H9 (cell line): ENCODE data around the gene FGD5. TPM values are rescaled to one million over a fixed set of nuclear protein-coding genes. Genes with fewer than 3 reads are reported as not detected.

Source experiments
- DNase-seq: peaks from one replicate; pipeline ENCODE4 v3.0.0-alpha.2; 2017
- H2AFZ ChIP-seq: one replicate; pipeline ENCODE4 v1.6.1; 2013; ENCODE audit warnings: mild to moderate bottlenecking, low read length, control low read depth, moderate library complexity
- H2AK5ac ChIP-seq: 2 replicates; pipeline ENCODE4 v1.6.1; 2013; ENCODE audit warnings: low read length, control low read depth, mixed read lengths; ENCODE audit not compliant: insufficient read length
- H2BK120ac ChIP-seq: one replicate; pipeline ENCODE4 v1.6.1; 2013; ENCODE audit warnings: low read depth, mild to moderate bottlenecking, low read length, control low read depth, inconsistent platforms; ENCODE audit not compliant: poor library complexity, severe bottlenecking
- H2BK12ac ChIP-seq: 2 replicates; pipeline ENCODE4 v1.6.1; 2013; ENCODE audit warnings: low read length, control low read depth, mixed read lengths, low read depth; ENCODE audit not compliant: insufficient read length
- H2BK15ac ChIP-seq: 2 replicates; pipeline ENCODE4 v1.6.1; 2013; ENCODE audit warnings: low read depth, low read length, control low read depth
- H2BK20ac ChIP-seq: one replicate; pipeline ENCODE4 v1.6.1; 2013; ENCODE audit warnings: low read depth, mild to moderate bottlenecking, low read length, control low read depth, inconsistent platforms; ENCODE audit not compliant: poor library complexity, severe bottlenecking
- H2BK5ac ChIP-seq: 2 replicates; pipeline ENCODE4 v1.6.1; 2013; ENCODE audit warnings: low read length, control low read depth, mixed read lengths; ENCODE audit not compliant: insufficient read length
- H3K14ac ChIP-seq: 2 replicates; pipeline ENCODE4 v1.6.1; 2013; ENCODE audit warnings: low read length, control low read depth; ENCODE audit not compliant: insufficient read depth
- H3K18ac ChIP-seq: 2 replicates; pipeline ENCODE4 v1.6.1; 2013; ENCODE audit warnings: low read depth, mild to moderate bottlenecking, mixed read lengths, low read length, control low read depth; ENCODE audit not compliant: insufficient read length
- H3K23ac ChIP-seq: 2 replicates; pipeline ENCODE4 v1.6.1; 2013; ENCODE audit warnings: low read length, control low read depth, mixed read lengths, low read depth; ENCODE audit not compliant: insufficient read length
- H3K23me2 ChIP-seq: 2 replicates; pipeline ENCODE4 v1.6.1; 2013; ENCODE audit warnings: low read depth, mild to moderate bottlenecking, mixed read lengths, low read length, control low read depth; ENCODE audit not compliant: insufficient read length, poor library complexity, severe bottlenecking
- H3K27ac ChIP-seq: 2 replicates; pipeline ENCODE4 v1.5.1; 2013; ENCODE audit warnings: low read length, control low read depth, mixed read lengths, low read depth; ENCODE audit not compliant: insufficient read length
- H3K27me3 ChIP-seq: 2 replicates; pipeline ENCODE4 v1.6.1; 2013; ENCODE audit warnings: low read length, control low read depth, inconsistent platforms; ENCODE audit not compliant: insufficient read depth
- H3K4ac ChIP-seq: 2 replicates; pipeline ENCODE4 v1.6.1; 2013; ENCODE audit warnings: low read depth, mild to moderate bottlenecking, control low read depth, inconsistent platforms, low read length, moderate library complexity
- H3K4me1 ChIP-seq: 2 replicates; pipeline ENCODE4 v1.6.1; 2013; ENCODE audit warnings: low read length, control low read depth, inconsistent platforms; ENCODE audit not compliant: insufficient read depth
- H3K4me2 ChIP-seq: 2 replicates; pipeline ENCODE4 v1.6.1; 2013; ENCODE audit warnings: low read length, control low read depth, mixed read lengths; ENCODE audit not compliant: insufficient read length, insufficient read depth
- H3K56ac ChIP-seq: 2 replicates; pipeline ENCODE4 v1.6.1; 2013; ENCODE audit warnings: low read depth, mild to moderate bottlenecking, mixed read lengths, low read length, control low read depth; ENCODE audit not compliant: insufficient read length
- H3K79me1 ChIP-seq: 2 replicates; pipeline ENCODE4 v1.6.1; 2013; ENCODE audit warnings: low read depth, mild to moderate bottlenecking, moderate library complexity, low read length, control low read depth, inconsistent platforms; ENCODE audit not compliant: insufficient read depth, poor library complexity, severe bottlenecking
- H3K79me2 ChIP-seq: 2 replicates; pipeline ENCODE4 v1.6.1; 2013; ENCODE audit warnings: low read length, control low read depth, inconsistent platforms; ENCODE audit not compliant: insufficient read depth
- H3K9ac ChIP-seq: 2 replicates; pipeline ENCODE4 v1.6.1; 2013; ENCODE audit warnings: low read length, control low read depth, mixed read lengths; ENCODE audit not compliant: insufficient read length; ENCODE audit errors: extremely low read depth
- H3K9me3 ChIP-seq: one replicate; pipeline ENCODE4 v1.6.1; 2013; ENCODE audit warnings: low read depth, low read length, inconsistent platforms; ENCODE audit not compliant: control insufficient read depth
- H3T11ph ChIP-seq: one replicate; pipeline ENCODE4 v1.6.1; 2013; ENCODE audit warnings: mild to moderate bottlenecking, low read length, control low read depth, inconsistent platforms
- H4K20me1 ChIP-seq: one replicate; pipeline ENCODE4 v1.6.1; 2013; ENCODE audit not compliant: control insufficient read depth, insufficient read length, insufficient read depth
- H4K5ac ChIP-seq: 2 replicates; pipeline ENCODE4 v1.6.1; 2013; ENCODE audit warnings: low read depth, mild to moderate bottlenecking, mixed read lengths, low read length, control low read depth; ENCODE audit not compliant: insufficient read length
- H4K8ac ChIP-seq: replicated peaks from 2 replicates; pipeline ENCODE4 v1.6.1; 2013; ENCODE audit warnings: low read length, control low read depth, mixed read lengths, low read depth; ENCODE audit not compliant: insufficient read length
- H4K91ac ChIP-seq: 2 replicates; pipeline ENCODE4 v1.6.1; 2013; ENCODE audit warnings: low read depth, mild to moderate bottlenecking, moderate library complexity, mixed read lengths, low read length, control low read depth; ENCODE audit not compliant: insufficient read length
- H3K27ac Mint-ChIP-seq, 3 experiments: 2 replicates in 2 of 3; 3 replicates in 1 of 3; pipeline ENCODE4 v1.8.0; 2020 to 2021; ENCODE audit warnings: mixed read lengths in 3 of 3, mild to moderate bottlenecking in 1 of 3, moderate library complexity in 1 of 3
- H3K27me3 Mint-ChIP-seq: 2 replicates; pipeline ENCODE4 v1.8.0; 2021; ENCODE audit warnings: low read depth, mild to moderate bottlenecking, moderate library complexity, mixed read lengths
- H3K36me3 Mint-ChIP-seq, 3 experiments: 2 replicates in 2 of 3; 3 replicates in 1 of 3; pipeline ENCODE4 v1.8.0; 2020 to 2021; ENCODE audit warnings: low read depth in 3 of 3, mixed read lengths in 3 of 3; ENCODE audit not compliant: insufficient read depth in 1 of 3
- H3K4me1 Mint-ChIP-seq, 2 experiments: 2 replicates each; pipeline ENCODE4 v1.8.0; 2020; ENCODE audit warnings: mixed read lengths in 2 of 2
- H3K4me3 Mint-ChIP-seq, 2 experiments: 2 replicates in 1 of 2; 3 replicates in 1 of 2; pipeline ENCODE4 v1.8.0; 2020 to 2021; ENCODE audit warnings: mild to moderate bottlenecking in 2 of 2, mixed read lengths in 2 of 2, moderate library complexity in 1 of 2
- H3K9me3 Mint-ChIP-seq, 2 experiments: 2 replicates in 1 of 2; 3 replicates in 1 of 2; pipeline ENCODE4 v1.8.0; 2020; ENCODE audit warnings: mild to moderate bottlenecking in 2 of 2, mixed read lengths in 2 of 2, moderate library complexity in 1 of 2
- CTCF ChIP-seq: fragments of 200-600 bp; sonication (generic); conservative IDR thresholded peaks from 3 replicates; pipeline ENCODE4 v1.8.0; 2021; ENCODE audit warnings: antibody characterized with exemption, mild to moderate bottlenecking
- WGBS: extraction: QIAGEN DNeasy Blood & Tissue Kit; methylation state at CpG from one replicate; pipeline ENCODE4 v1.1.7; 2013; ENCODE audit warnings: missing lambda C conversion rate, low lambda C conversion rate, mixed read lengths; ENCODE audit not compliant: insufficient read length; ENCODE audit errors: extremely low coverage; 5-methylcytosine and 5-hydroxymethylcytosine counted together
- total RNA-seq: library from RNA; stranded (reverse); gene quantifications from 2 replicates; pipeline ENCODE4 v1.2.1, GENCODE V29; 2021

The FGD5 gene
- total RNA-seq, 1 experiment from 2014 or later: 7.8 TPM

- Histone ChIP-seq H3K27me3 (no peaks in the 10 kb centered on the region), H2BK120ac (no peak overlapping the region), H3K18ac (no peak overlapping the region), H2BK5ac (no peak overlapping the region), H3K56ac (no peak overlapping the region), H3K4ac (no peak overlapping the region), H4K8ac (no peak overlapping the region), H3K79me2 (no peaks in the 10 kb centered on the region), H3K4me2 (no peak overlapping the region), H3K79me1 (no peaks in the 10 kb centered on the region), H2AFZ (no peak overlapping the region), H4K5ac (no peak overlapping the region), H3K23me2 (no peaks in the 10 kb centered on the region), H2BK12ac (no peak overlapping the region), H2BK15ac (no peak overlapping the region), H3T11ph (no peak overlapping the region), H3K9ac (no peak overlapping the region), H4K20me1 (no peaks in the 10 kb centered on the region), H3K4me1 (peaks cover 2% of the 10 kb centered on the region; the same call in 1 of the 2 replicates), H3K14ac (no peak overlapping the region), H2BK20ac (no peak overlapping the region), H4K91ac (no peak overlapping the region), H3K9me3 (no peaks in the 10 kb centered on the region), H3K23ac (no peak overlapping the region), H2AK5ac (no peak overlapping the region), H3K27ac (no peak overlapping the region)
- Mint-ChIP-seq H3K4me1 (peaks cover 33 to 35% of the 10 kb centered on the region in 2 experiments), H3K27me3 (peaks cover 5% of the 10 kb centered on the region), H3K27ac (no peak overlapping the region; a peak in 1 of 7 replicates), H3K4me3 (no peak overlapping the region), H3K36me3 (peaks cover 0 to 4% (median 0%) of the 10 kb centered on the region in 3 experiments; a peak in 3 of 7 replicates), H3K9me3 (no peaks in the 10 kb centered on the region; a peak in 1 of 5 replicates)
- DNase-seq: no peak
- TF ChIP-seq CTCF: no peak
- no CpG with 5 or more reads among the region's 4 CpGs for WGBS
Measured at GRCh38 chr3:14897266-14897665, 78.5 kb downstream of the FGD5 start.
